Upper lobe of left lung (tissue), 4 donors: ENCODE measurements around the gene EPO.

Experiments
- POLR2A ChIP-seq, 4 donors: fragments of 450-650 bp; IDR thresholded peaks; one replicate each; pipeline ENCODE4 v1.5.1; 2016 to 2017; ENCODE audit warnings: antibody characterized with exemption in 4 of 4, mild to moderate bottlenecking in 2 of 4
- POLR2AphosphoS5 ChIP-seq, 2 donors: sonication (generic); formaldehyde crosslinking; IDR thresholded peaks; one replicate each; pipeline ENCODE4 v1.5.1; 2017; ENCODE audit warnings: antibody characterized with exemption in 2 of 2
- TF ChIP-seq, protein P1 (sequence below), 6 experiments: fragments of 450-650 bp in 4 of 6; fragments of 200-600 bp in 2 of 6; sonication (generic) in 2 of 6; IDR thresholded peaks; one replicate each; pipeline ENCODE4 v1.5.1; 2016 to 2019; ENCODE audit warnings: antibody characterized with exemption in 6 of 6

DNA sequence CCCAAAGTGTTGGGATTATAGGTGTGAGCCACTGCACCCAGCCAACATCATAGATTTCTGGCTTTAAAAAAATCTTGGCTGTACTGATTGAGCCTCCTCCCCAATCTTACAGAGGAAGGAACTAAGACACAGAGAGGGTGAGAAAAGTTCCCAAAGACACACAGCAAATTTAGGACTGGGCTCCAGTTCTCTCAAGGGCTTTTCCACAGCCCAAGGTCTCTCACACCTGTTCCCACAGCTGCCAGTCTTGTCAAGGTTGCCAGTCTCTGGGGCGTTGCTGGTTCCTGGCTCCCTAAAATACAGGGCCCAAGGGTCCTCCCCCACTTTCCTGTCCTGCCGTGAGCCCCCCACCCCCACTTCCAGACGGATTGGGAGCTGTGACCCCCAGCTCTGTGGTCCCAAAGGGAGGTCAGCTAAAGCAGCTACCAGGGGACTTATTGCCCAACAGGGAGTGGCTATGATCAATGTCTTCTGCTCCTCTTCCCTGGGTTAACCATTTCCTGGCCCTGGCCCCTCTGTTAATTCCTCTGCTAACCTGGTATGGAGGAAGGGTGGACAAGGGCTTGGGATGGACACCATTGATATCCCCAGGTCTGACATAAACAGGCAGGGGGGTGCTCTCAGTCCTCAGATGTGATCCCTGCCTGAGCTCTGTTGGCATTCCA is 10.0 kb downstream of the EPO start:
- TF ChIP-seq, protein P1, sequence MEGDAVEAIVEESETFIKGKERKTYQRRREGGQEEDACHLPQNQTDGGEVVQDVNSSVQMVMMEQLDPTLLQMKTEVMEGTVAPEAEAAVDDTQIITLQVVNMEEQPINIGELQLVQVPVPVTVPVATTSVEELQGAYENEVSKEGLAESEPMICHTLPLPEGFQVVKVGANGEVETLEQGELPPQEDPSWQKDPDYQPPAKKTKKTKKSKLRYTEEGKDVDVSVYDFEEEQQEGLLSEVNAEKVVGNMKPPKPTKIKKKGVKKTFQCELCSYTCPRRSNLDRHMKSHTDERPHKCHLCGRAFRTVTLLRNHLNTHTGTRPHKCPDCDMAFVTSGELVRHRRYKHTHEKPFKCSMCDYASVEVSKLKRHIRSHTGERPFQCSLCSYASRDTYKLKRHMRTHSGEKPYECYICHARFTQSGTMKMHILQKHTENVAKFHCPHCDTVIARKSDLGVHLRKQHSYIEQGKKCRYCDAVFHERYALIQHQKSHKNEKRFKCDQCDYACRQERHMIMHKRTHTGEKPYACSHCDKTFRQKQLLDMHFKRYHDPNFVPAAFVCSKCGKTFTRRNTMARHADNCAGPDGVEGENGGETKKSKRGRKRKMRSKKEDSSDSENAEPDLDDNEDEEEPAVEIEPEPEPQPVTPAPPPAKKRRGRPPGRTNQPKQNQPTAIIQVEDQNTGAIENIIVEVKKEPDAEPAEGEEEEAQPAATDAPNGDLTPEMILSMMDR (IDR thresholded peaks at IDR 0.05) = no peak
- TF ChIP-seq POLR2A (IDR thresholded peaks at IDR 0.05) (no peak), POLR2AphosphoS5 (IDR thresholded peaks at IDR 0.05) (no peak)
